SJCRH30 (cell line): ENCODE results near the gene SLC8A1. TPM values are rescaled to one million over a fixed set of nuclear protein-coding genes. Genes with fewer than 3 reads are reported as not detected.

ENCODE experiments used
- DNase-seq, 2 experiments: peaks; one replicate each; pipeline ENCODE4 v3.0.0-alpha.2; 2015 to 2020
- H3K27ac ChIP-seq: fragments of 250-450 bp; sonication (Bioruptor Pico); 2 replicates; pipeline ENCODE4 v1.5.1; 2020; ENCODE audit warnings: mild to moderate bottlenecking, moderate library complexity
- H3K27me3 ChIP-seq: fragments of 250-450 bp; sonication (Bioruptor Pico); 2 replicates; pipeline ENCODE4 v1.5.1; 2020; ENCODE audit warnings: mild to moderate bottlenecking, moderate library complexity
- H3K36me3 ChIP-seq: fragments of 250-450 bp; sonication (Bioruptor Pico); 2 replicates; pipeline ENCODE4 v1.5.1; 2020; ENCODE audit warnings: mild to moderate bottlenecking, moderate library complexity
- H3K4me1 ChIP-seq: fragments of 250-450 bp; sonication (Bioruptor Pico); 2 replicates; pipeline ENCODE4 v1.5.1; 2020; ENCODE audit warnings: mild to moderate bottlenecking, moderate library complexity
- H3K4me3 ChIP-seq: fragments of 250-450 bp; sonication (Bioruptor Pico); 2 replicates; pipeline ENCODE4 v1.5.1; 2020; ENCODE audit warnings: mild to moderate bottlenecking, moderate library complexity
- H3K9me3 ChIP-seq: fragments of 250-450 bp; sonication (Bioruptor Pico); replicated peaks from 2 replicates; pipeline ENCODE4 v1.5.1; 2020; ENCODE audit warnings: mild to moderate bottlenecking, moderate library complexity
- total RNA-seq: library from RNA; depleted of rRNA; stranded (reverse); fragments of >200 nt; shearing (Covaris generic); gene quantifications from 2 replicates; pipeline ENCODE4 v1.2.3, GENCODE V29; 2014

The SLC8A1 gene
- total RNA-seq, 1 experiment from 2014 or later: 27.1 TPM

DNA sequence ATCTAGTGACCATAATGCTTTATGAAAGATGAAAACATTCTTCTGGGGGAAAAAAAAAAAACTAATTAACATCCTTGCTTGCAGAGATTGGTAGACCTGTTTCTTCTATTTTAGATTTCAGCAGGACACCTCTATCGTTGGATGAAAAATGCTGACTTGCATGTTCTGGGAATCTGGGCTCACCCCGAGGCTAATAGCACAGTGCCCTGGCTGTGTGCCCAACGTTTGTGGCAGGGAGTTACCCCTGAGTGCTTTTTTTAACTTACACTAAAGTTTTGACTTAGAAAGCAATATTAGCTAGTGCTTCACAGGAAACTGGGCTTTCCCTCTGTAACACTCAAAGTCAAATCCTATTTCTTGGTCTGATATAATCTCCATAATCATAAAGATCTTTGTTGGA is 233.2 kb downstream of the SLC8A1 start:
- peaks cover 4% of the 10 kb centered on the region; the same call in 1 of the 2 replicates for H3K4me1 ChIP-seq
- peak; percentile 69 to 76 for DNase-seq
- no peak overlapping the region for H3K27ac ChIP-seq
- H3K27me3 ChIP-seq: no peaks in the 10 kb centered on the region
- H3K36me3 ChIP-seq: no peaks in the 10 kb centered on the region
- H3K4me3 ChIP-seq: no peak overlapping the region
- 0 out of 2 replicates have a peak, but pooled peaks cover 3% of the 10 kb centered on the region for H3K9me3 ChIP-seq

DNA sequence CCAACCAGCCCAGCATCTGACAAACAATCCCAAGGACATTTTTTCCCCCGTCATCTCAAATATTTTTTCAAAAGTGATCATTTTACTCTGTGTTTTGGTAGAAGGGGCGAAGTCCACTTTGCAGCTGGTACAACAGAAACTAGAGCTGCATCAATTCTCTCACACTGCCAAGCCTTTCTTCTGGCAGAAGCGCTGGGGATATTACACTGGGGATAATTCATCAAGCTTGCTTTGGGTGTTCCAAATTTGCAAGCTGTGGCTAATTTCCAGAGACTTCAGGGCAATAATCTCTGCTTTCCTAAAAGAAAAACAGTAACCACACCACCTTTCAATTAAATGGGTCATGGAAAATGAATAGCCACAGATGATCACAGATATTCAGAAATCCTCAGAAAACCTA is 238.3 kb downstream of the SLC8A1 start:
- H3K4me1 ChIP-seq: no peaks in the 10 kb centered on the region; the same call in 1 of the 2 replicates
- H3K36me3 ChIP-seq: no peaks in the 10 kb centered on the region
- H3K27me3 ChIP-seq: no peaks in the 10 kb centered on the region
- no peak overlapping the region for H3K4me3 ChIP-seq
- no peak for DNase-seq
- no peaks in the 10 kb centered on the region for H3K9me3 ChIP-seq
- H3K27ac ChIP-seq: no peak overlapping the region

DNA sequence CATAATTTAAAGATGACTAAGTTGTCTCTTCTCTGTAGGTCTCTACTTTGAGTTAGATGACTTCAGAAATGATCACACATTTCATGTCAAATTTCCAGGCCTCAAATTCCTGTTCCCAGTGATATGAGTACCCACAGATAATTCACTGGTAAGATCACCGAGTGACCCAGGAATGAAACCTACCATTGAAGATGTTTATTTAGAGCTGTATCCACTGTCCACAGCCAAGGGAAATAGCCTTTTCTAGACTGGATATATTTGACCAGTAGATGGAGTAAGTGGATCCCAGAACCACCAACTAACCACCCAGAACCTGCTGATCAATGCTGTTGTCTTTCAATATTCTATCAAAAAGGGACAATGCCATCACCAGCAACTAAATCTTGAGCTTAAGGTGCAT is 238.8 kb downstream of the SLC8A1 start:
- H3K9me3 ChIP-seq: no peaks in the 10 kb centered on the region
- no peaks in the 10 kb centered on the region for H3K36me3 ChIP-seq
- no peak overlapping the region for H3K4me3 ChIP-seq
- DNase-seq: peak in 1 of 2 experiments; percentile 36
- no peaks in the 10 kb centered on the region for H3K4me1 ChIP-seq
- H3K27me3 ChIP-seq: no peaks in the 10 kb centered on the region
- no peak overlapping the region for H3K27ac ChIP-seq

DNA sequence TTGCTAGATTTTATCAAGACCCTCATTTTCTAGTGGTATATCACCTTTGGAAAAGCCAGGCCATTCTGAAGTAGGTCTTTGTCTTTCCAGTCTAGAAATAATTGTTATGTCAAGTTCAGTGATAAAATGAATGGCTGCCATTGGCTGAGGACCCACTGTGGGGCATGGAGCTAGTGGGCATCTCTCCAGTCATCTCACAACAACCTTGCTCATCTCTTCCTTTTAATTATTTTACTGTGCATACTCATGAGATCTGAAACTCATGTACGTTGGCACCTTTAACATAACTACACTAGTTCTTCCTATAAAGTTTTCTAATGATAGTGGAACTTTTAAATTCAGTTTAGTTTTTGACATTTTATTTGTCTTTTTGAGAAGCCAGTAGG is 240.9 kb downstream of the SLC8A1 start:
- no peaks in the 10 kb centered on the region for H3K36me3 ChIP-seq
- H3K4me3 ChIP-seq: no peak overlapping the region
- H3K9me3 ChIP-seq: no peaks in the 10 kb centered on the region
- no peak for DNase-seq
- no peak overlapping the region for H3K27ac ChIP-seq
- no peaks in the 10 kb centered on the region for H3K27me3 ChIP-seq
- H3K4me1 ChIP-seq: no peaks in the 10 kb centered on the region

DNA sequence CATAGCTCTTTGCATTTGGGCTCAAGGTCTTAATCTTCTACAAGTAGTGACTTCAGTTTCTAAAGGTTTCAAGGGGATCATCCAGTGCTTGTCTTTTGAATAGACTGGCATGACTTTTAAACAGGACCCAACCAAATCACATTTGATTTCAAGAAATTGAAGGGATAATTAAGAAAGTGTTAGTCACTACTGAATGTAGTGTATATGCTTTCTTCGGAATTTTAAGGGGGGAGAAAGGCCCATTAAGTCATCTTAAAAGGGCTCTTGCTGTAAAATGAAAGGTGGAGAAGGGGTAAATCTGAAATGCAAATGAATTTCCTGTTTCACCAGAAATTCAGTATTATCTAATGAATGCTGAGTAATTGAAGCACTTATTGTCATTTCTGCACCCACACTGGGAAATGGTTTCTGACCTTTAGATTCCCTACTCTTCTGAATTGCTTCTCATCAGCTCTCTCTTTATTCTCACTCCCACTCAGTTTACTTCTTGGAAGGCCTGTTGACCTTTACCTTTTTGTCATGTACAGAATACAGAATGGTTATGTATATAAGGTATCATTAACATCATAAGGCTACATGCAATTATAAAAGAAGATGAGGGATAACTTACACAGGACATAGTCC is 241.4 kb downstream of the SLC8A1 start:
- Histone ChIP-seq H3K27ac (no peak overlapping the region), H3K9me3 (no peaks in the 10 kb centered on the region), H3K27me3 (no peaks in the 10 kb centered on the region), H3K36me3 (no peaks in the 10 kb centered on the region), H3K4me3 (no peak overlapping the region), H3K4me1 (no peaks in the 10 kb centered on the region)
- DNase-seq: no peak

DNA sequence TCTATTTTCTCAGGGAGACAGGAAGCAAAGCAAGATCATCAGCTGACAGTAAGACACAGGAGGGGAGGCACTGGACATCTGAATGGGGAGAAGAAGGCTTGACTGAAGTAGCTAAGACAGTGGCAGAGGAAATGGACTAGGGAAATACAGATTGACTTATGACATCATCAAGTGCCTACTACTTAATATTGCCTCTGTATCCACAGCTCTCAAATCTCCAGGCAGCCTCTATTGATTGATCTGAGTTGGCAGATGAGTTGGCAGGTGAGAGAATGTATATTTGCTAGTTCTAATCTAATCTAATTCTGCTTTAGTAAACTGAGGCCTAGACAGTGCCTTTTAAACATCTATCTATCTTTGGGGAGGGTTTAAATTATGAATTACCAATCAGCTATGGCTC is 242.1 kb downstream of the SLC8A1 start:
- no peaks in the 10 kb centered on the region for H3K4me1 ChIP-seq
- 0 out of 2 replicates have a peak, but pooled peaks cover 3% of the 10 kb centered on the region for H3K9me3 ChIP-seq

DNA sequence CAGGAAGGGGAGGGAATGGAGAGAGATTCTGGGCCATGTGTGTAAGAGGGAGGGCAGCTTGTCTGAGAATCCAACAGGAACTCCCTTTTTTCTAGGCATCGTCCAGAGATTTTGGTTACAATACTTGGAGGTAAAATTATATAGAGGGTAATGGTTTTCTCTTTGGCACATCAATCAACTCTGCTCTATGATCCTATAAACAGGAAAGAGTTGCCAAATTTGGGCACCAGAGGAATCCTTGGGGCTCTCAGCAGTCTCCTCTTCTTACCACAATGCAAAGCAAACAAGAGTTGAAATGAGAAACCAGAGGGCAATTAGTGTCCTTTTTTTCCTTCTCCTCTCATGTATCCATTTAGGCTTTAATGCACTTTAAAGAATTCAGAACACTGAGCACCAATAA is 243.4 kb downstream of the SLC8A1 start:
- Histone ChIP-seq H3K27me3 (no peaks in the 10 kb centered on the region), H3K4me3 (no peak overlapping the region), H3K4me1 (peaks cover 2% of the 10 kb centered on the region; the same call in 1 of the 2 replicates), H3K36me3 (no peaks in the 10 kb centered on the region), H3K9me3 (0 out of 2 replicates have a peak, but pooled peaks cover 3% of the 10 kb centered on the region), H3K27ac (no peak overlapping the region)
- DNase-seq: peak in 1 of 2 experiments; percentile 14

More for the DNA sequence above, 242.1 kb downstream of the SLC8A1 start:
- Histone ChIP-seq H3K4me3 (no peak overlapping the region), H3K27me3 (no peaks in the 10 kb centered on the region), H3K27ac (no peak overlapping the region), H3K36me3 (no peaks in the 10 kb centered on the region)
- DNase-seq: no peak

DNA sequence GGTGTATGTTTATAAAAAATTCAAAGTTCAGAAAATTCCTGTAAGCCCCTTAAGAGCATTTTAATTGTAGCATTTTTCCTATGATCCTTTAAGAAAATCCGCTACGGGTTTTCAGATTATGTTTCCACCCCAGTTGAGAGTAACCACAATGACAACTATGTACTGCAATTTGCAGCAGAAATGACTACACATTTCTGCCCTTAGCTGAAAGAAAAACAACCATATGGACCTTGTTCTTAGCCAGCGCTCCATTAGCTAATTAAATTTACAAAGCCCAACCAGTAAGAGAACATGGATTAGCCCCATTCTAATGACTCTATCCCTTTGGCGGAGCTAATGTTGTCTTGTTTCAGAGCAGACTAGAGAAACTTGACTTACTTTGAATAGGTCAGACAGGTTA is 247.6 kb downstream of the SLC8A1 start:
- 0 out of 2 replicates have a peak, but pooled peaks cover 3% of the 10 kb centered on the region for H3K9me3 ChIP-seq
- DNase-seq: peak in 1 of 2 experiments; percentile 40
- peaks cover 18% of the 10 kb centered on the region for H3K4me1 ChIP-seq
- H3K27ac ChIP-seq: no peak overlapping the region
- no peak overlapping the region for H3K4me3 ChIP-seq
- H3K27me3 ChIP-seq: no peaks in the 10 kb centered on the region
- no peaks in the 10 kb centered on the region for H3K36me3 ChIP-seq

DNA sequence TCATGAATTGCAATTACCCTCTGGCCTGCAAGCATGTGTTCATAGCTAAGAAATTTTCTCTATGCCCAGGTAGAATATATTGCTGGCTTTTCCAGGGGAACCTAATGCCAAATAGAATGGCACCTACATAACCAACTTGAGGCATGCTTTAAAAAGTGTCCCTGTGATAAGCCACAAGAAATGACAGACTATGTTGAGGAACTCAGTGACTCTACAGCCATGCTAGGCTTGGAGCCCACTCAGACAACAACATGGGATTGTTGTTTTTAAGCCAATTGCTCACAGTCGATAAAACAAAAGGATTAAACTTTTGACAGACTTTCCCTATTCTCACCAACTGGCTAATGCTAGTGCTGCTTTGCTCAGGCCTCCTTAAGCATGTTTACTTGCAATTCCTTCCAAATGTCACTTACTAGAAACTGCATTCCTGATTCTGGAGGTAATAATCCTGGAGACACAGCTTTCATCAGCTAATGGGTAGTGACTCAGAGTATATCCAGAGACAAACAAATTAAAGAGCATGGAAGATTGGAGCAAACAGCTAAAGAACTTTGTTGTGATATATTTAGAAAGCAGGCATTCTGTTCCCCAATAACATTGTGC is 249.0 kb downstream of the SLC8A1 start:
- no peaks in the 10 kb centered on the region for H3K27me3 ChIP-seq

DNA sequence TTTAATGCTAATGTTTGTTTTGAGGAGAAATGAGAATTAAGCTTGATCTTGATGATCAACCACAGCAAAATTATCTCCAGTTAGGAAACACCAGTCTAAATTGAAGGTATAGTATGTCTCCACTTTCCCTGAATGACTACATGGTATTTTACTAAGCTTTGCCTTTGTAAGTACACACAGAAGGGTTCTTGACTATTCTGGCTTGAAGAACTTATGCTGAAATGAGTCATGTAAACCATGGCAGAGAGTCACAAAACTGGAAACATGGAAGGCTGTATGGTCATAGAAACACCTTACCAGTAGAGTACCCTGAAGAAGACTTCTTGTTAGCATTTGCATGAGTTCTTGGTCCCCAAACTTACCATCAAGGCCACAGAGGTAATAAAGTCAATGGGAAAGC is 250.5 kb downstream of the SLC8A1 start:
- peaks cover 27% of the 10 kb centered on the region for H3K4me1 ChIP-seq
- no peak overlapping the region for H3K27ac ChIP-seq
- no peak overlapping the region for H3K4me3 ChIP-seq
- H3K27me3 ChIP-seq: no peaks in the 10 kb centered on the region
- no peaks in the 10 kb centered on the region for H3K36me3 ChIP-seq
- DNase-seq: no peak
- 0 out of 2 replicates have a peak, but pooled peaks cover 3% of the 10 kb centered on the region for H3K9me3 ChIP-seq

More for the DNA sequence above, 249.0 kb downstream of the SLC8A1 start:
- DNase-seq: no peak
- Histone ChIP-seq H3K9me3 (0 out of 2 replicates have a peak, but pooled peaks cover 3% of the 10 kb centered on the region), H3K4me1 (peaks cover 18% of the 10 kb centered on the region), H3K36me3 (no peaks in the 10 kb centered on the region), H3K27ac (no peak overlapping the region; the same call in 1 of the 2 replicates), H3K4me3 (no peak overlapping the region)

DNA sequence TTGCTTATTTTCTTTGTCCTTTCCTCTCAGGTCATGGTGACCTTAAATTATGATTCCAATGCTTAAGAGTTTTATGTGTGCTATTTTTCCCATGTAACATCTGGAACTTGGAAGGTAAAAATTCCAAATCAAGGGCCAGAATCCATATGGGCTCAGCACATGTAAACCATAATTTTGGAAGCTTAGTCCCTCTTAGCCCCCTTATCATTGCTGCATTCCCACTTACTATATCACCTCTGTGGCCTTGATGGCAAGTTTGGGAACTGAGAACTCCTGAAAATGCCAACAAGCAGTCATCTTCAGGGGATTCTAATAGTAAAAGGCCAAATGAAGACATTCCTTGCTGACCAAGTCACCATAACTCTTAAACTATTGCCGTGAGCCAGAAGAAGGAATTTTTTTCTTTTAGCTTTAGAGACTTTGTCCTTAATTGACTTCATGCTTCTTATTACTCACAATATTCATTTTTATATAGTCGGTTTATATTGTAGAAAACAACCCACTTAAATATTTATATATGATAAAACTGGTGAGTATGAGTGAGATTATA is 251.4 kb downstream of the SLC8A1 start:
- Histone ChIP-seq H3K9me3 (0 out of 2 replicates have a peak, but pooled peaks cover 3% of the 10 kb centered on the region), H3K27me3 (no peaks in the 10 kb centered on the region), H3K27ac (no peak overlapping the region), H3K36me3 (no peaks in the 10 kb centered on the region), H3K4me1 (peaks cover 27% of the 10 kb centered on the region), H3K4me3 (no peak overlapping the region)
- DNase-seq: no peak

DNA sequence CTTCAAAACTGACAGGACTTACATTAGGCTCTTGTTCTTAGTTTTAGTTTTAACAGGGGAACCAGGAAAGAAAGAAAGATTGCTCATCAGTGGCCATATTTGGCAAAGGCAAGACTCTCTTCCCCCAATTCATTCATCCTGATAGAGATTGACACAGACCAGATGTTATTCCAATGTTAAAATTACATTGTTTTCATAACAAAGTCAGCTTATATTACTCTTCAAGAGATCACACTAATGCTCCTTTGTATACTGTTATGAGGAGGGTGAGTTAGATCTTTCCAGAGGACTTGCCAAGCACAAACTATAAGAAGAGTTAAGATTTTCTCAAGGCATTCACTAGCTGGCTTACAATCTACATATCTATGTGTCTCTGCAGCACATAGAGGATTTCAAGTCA is 252.1 kb downstream of the SLC8A1 start:
- H3K4me1 ChIP-seq: peaks cover 27% of the 10 kb centered on the region
- no peaks in the 10 kb centered on the region for H3K36me3 ChIP-seq
- no peaks in the 10 kb centered on the region for H3K9me3 ChIP-seq
- DNase-seq: peak in 1 of 2 experiments; percentile 32
- no peaks in the 10 kb centered on the region for H3K27me3 ChIP-seq
- no peak overlapping the region for H3K4me3 ChIP-seq
- no peak overlapping the region for H3K27ac ChIP-seq

DNA sequence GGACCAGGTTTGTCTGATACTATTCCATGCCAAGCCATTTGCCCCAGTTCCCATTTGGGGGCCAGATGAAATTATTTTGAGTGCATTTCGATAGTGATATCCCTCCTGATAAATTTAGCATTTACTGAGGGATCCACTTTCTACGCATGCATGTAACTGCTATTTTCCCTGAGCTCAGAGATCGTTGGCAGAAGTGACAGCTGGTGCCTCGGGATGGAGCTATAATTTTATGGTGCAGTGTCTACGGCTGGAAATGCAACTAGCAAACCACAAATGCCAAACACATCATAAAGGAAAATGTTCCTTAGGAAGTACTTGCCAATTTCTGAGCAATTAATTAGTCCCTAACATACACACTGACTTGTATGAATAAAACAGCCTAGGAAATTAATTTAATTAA is 254.8 kb downstream of the SLC8A1 start:
- Histone ChIP-seq H3K9me3 (no peaks in the 10 kb centered on the region), H3K36me3 (no peaks in the 10 kb centered on the region), H3K27ac (no peak overlapping the region), H3K4me3 (no peak overlapping the region), H3K4me1 (peaks cover 14% of the 10 kb centered on the region), H3K27me3 (no peaks in the 10 kb centered on the region)
- peak; percentile 29 to 56 for DNase-seq

DNA sequence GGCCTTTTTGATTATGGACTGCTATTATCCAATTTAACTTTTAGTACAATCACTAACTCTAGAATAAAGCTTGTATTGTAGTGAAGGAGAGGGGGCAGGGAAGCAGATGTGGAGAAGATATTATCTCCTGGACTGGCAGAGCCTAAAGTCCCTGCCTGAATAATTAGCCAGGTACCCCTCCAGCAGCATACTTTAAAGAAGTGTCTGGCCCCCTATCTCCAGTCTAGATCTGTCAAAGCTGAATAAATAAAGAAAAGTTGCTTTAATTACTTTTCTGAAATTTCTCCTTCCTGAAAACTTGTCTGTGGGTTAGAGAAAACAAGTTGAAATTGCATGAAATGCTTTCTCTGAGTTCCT is 258.2 kb downstream of the SLC8A1 start:
- Histone ChIP-seq H3K4me1 (peaks cover 9% of the 10 kb centered on the region), H3K36me3 (no peaks in the 10 kb centered on the region), H3K9me3 (no peaks in the 10 kb centered on the region), H3K27ac (no peak overlapping the region), H3K4me3 (no peak overlapping the region), H3K27me3 (no peaks in the 10 kb centered on the region)
- DNase-seq: no peak

DNA sequence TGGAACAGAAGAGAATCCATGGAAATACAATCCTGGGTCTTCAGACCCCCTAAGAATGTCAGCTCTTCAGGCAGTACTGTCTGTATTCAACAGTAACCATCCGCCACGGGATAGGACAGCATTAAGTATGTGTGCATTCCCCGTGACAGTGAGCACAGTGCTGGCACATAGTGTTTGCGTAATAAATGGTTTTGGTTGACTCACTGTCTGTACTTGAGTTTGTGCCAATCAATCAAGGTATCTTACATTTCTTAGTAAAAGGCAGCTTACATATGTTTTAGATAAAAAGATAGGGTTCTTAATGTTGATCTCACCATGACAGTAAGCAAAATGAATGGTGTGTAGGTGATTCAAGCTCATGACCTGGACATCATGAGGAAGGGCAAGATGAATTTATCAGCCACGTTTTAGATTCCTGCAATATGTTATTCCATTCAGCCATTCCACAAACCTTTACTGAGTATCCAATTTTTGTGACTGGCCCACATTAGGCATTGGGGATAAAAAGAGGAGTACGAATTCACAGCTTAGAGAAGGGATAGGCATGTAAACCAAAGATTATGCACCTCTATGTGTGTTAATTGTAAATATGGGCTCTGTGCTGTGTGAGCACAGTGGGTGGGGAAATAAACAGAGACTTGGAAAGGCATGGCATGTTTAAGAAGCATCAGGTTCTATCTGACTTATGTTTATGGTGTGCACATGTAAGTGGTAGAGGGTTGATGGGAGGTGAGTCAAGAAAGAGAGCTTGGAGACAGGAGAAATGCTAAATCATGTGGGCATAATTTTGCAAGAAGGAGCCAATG is 258.8 kb downstream of the SLC8A1 start:
- Histone ChIP-seq H3K27ac (no peak overlapping the region), H3K9me3 (no peaks in the 10 kb centered on the region), H3K27me3 (no peaks in the 10 kb centered on the region), H3K4me3 (no peak overlapping the region), H3K36me3 (no peaks in the 10 kb centered on the region), H3K4me1 (peaks cover 9% of the 10 kb centered on the region)
- no peak for DNase-seq
